ENCODE results near the gene FBXL7.

DNA sequence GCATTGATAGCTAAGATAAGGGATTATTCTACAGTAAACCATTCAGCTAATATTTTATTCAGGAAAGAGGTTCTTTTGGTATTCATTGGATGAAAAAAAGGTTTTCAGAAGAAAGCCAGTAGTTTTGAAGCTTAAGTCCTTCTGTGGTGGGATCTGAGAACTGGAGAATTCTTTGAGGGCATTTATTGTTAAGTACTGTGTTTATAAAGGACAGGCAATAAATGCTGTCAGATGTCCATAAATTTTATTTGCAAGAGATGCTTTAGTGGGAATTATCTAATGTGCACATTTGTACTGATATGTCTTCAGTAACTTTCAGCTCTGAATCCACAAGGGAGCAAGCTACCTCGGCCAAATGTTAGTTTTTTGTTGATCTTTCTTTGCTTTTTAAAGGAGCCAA is 358.3 kb downstream of the FBXL7 start:
- TF ChIP-seq, protein P1, sequence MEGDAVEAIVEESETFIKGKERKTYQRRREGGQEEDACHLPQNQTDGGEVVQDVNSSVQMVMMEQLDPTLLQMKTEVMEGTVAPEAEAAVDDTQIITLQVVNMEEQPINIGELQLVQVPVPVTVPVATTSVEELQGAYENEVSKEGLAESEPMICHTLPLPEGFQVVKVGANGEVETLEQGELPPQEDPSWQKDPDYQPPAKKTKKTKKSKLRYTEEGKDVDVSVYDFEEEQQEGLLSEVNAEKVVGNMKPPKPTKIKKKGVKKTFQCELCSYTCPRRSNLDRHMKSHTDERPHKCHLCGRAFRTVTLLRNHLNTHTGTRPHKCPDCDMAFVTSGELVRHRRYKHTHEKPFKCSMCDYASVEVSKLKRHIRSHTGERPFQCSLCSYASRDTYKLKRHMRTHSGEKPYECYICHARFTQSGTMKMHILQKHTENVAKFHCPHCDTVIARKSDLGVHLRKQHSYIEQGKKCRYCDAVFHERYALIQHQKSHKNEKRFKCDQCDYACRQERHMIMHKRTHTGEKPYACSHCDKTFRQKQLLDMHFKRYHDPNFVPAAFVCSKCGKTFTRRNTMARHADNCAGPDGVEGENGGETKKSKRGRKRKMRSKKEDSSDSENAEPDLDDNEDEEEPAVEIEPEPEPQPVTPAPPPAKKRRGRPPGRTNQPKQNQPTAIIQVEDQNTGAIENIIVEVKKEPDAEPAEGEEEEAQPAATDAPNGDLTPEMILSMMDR (IDR thresholded peaks at IDR 0.05; ENCODE audit: low read depth, low read length): no peak
- no peak for TF ChIP-seq EZH2phosphoT487 (IDR thresholded peaks at IDR 0.05; ENCODE audit: low read depth)

Measured in OCI-LY3 (cell line).